Esophagus squamous epithelium (tissue), 5 donors: Measurements from ENCODE around the gene UNK. TPM values are rescaled to one million over a fixed set of nuclear protein-coding genes. Genes with fewer than 3 reads are reported as not detected.
"Not testable (repeated sequence)": the region's sequence is repeated elsewhere in the genome, so short reads cannot be mapped to it uniquely, and the experiment has no call there.

Experiments used
- DNase-seq: peaks from one replicate; lab custom pipeline; 2025; lab: John Stamatoyannopoulos, UW
- H3K27ac ChIP-seq, 4 donors: fragments of 200-600 bp; sonication (generic); one replicate each; pipeline ENCODE4 v1.5.1; 2016 to 2019; ENCODE audit warnings: mild to moderate bottlenecking in 1 of 4
- H3K27me3 ChIP-seq, 4 donors: fragments of 200-600 bp; sonication (generic); 1 replicate in 3 of 4; 2 replicates in 1 of 4; pipeline versions ENCODE4 v1.5.1 to v1.6.0; 2017 to 2021; ENCODE audit warnings: antibody characterized with exemption in 1 of 4
- H3K36me3 ChIP-seq, 3 donors: fragments of 200-600 bp; sonication (generic); one replicate each; pipeline ENCODE4 v1.5.1; 2016 to 2019
- H3K4me1 ChIP-seq, 3 donors: fragments of 200-600 bp; sonication (generic); one replicate each; pipeline ENCODE4 v1.5.1; 2017 to 2019
- H3K4me3 ChIP-seq, 4 donors: fragments of 200-600 bp; sonication (generic); 1 replicate in 3 of 4; 2 replicates in 1 of 4; pipeline ENCODE4 v1.5.1; 2016 to 2019; ENCODE audit warnings: mild to moderate bottlenecking in 2 of 4, moderate library complexity in 1 of 4
- H3K9me3 ChIP-seq, 3 donors: fragments of 200-600 bp; sonication (generic); one replicate each; pipeline ENCODE4 v1.5.1; 2016 to 2019
- POLR2A ChIP-seq, 4 donors: fragments of 450-650 bp; IDR thresholded peaks; one replicate each; pipeline ENCODE4 v1.6.1; 2017; ENCODE audit warnings: antibody characterized with exemption in 4 of 4, mild to moderate bottlenecking in 4 of 4, moderate library complexity in 3 of 4
- WGBS, 2 donors: methylation state at CpG; one replicate each; pipeline ENCODE4 v1.1.5; 2018; 5-methylcytosine and 5-hydroxymethylcytosine counted together
- intact Hi-C: fragments of 100-400 bp; cut with DNase I; formaldehyde crosslinking; loops from one replicate; pipeline ENCODE4 v1.15.0; 2022
- total RNA-seq, 4 donors: library from RNA; depleted of rRNA; stranded (reverse); fragments of >200 nt; gene quantifications; one replicate each; pipeline ENCODE4 v1.1.0, GENCODE V29; 2016
- TF ChIP-seq, protein P1 (sequence below), 6 experiments: fragments of 450-650 bp in 4 of 6; fragments of 200-600 bp in 2 of 6; sonication (generic) in 2 of 6; IDR thresholded peaks; one replicate each; pipeline ENCODE4 v1.5.1; 2016 to 2019; ENCODE audit warnings: antibody characterized with exemption in 6 of 6, mild to moderate bottlenecking in 4 of 6, moderate library complexity in 4 of 6
- donor health status: DM: yes; HTN: yes; CAD: no.

UNK gene
- total RNA-seq, 4 donors from 2014 or later: 14.8 to 27.3 (median 20.4) TPM

GRCh38 chr17:75856062-75856756 lies 71.6 kb downstream of the UNK start:
- 3 to 8% methylated on average over 6 to 13 of the region's 24 CpGs for WGBS, 2 donors
- H3K36me3 ChIP-seq: peaks cover 0 to 19% (median 4%) of the 10 kb centered on the region in 3 donors
- no peak for DNase-seq

GRCh38 chr17:75859358-75859757 lies 74.8 kb downstream of the UNK start:
- H3K36me3 ChIP-seq, DNase-seq, H3K9me3 ChIP-seq, H3K4me3 ChIP-seq, H3K27me3 ChIP-seq, intact Hi-C loops: not testable (repeated sequence)
- WGBS, 2 donors: 64 to 66% methylated on average over 10 of the region's 10 CpGs
- H3K4me1 ChIP-seq: peaks cover 10 to 60% (median 25%) of the 10 kb centered on the region in 3 donors
- H3K27ac ChIP-seq: peak overlapping the region; percentile 39 to 72 (median 41)

More at GRCh38 chr17:75856062-75856756, 71.6 kb downstream of the UNK start:
- TF ChIP-seq, protein P1, sequence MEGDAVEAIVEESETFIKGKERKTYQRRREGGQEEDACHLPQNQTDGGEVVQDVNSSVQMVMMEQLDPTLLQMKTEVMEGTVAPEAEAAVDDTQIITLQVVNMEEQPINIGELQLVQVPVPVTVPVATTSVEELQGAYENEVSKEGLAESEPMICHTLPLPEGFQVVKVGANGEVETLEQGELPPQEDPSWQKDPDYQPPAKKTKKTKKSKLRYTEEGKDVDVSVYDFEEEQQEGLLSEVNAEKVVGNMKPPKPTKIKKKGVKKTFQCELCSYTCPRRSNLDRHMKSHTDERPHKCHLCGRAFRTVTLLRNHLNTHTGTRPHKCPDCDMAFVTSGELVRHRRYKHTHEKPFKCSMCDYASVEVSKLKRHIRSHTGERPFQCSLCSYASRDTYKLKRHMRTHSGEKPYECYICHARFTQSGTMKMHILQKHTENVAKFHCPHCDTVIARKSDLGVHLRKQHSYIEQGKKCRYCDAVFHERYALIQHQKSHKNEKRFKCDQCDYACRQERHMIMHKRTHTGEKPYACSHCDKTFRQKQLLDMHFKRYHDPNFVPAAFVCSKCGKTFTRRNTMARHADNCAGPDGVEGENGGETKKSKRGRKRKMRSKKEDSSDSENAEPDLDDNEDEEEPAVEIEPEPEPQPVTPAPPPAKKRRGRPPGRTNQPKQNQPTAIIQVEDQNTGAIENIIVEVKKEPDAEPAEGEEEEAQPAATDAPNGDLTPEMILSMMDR (IDR thresholded peaks at IDR 0.05): no peak
- TF ChIP-seq POLR2A (IDR thresholded peaks at IDR 0.05): no peak
- intact Hi-C loops: no loop called here
- H3K4me1 ChIP-seq: peaks cover 17 to 70% (median 31%) of the 10 kb centered on the region in 3 donors
- peak overlapping the region; percentile 97 to 100 (median 98) for H3K27ac ChIP-seq
- H3K4me3 ChIP-seq: peak overlapping the region; percentile 78 to 98 (median 92)
- H3K27me3 ChIP-seq: no peaks in the 10 kb centered on the region
- no peaks in the 10 kb centered on the region for H3K9me3 ChIP-seq

- 64% methylated on average over 9 of the region's 9 CpGs for WGBS, 2 donors
- H3K27me3 ChIP-seq: no peaks in the 10 kb centered on the region
- H3K36me3 ChIP-seq: no peaks in the 10 kb centered on the region
- no peak overlapping the region for H3K4me3 ChIP-seq
- H3K4me1 ChIP-seq: peaks cover 12 to 56% (median 27%) of the 10 kb centered on the region in 3 donors
- peak in 1 of 4 donors; percentile 25 for TF ChIP-seq POLR2A (IDR thresholded peaks at IDR 0.05)
- TF ChIP-seq, protein P1 (IDR thresholded peaks at IDR 0.05): no peak
- H3K27ac ChIP-seq: peak overlapping the region; percentile 43 to 81 (median 72)
- intact Hi-C loops: no loop called here
- no peaks in the 10 kb centered on the region for H3K9me3 ChIP-seq
- no peak for DNase-seq
These were observed 77.3 kb downstream of the UNK start for GRCh38 chr17:75861927-75862317.

GRCh38 chr17:75864448-75864871 lies 79.9 kb downstream of the UNK start:
- WGBS, 2 donors: 0 to 13% methylated on average over 3 of the region's 8 CpGs
- no peak for DNase-seq
- no peaks in the 10 kb centered on the region for H3K36me3 ChIP-seq
- H3K4me3 ChIP-seq: peak overlapping the region in 1 of 4 donors; percentile 0
- peak overlapping the region; percentile 66 to 87 (median 77) for H3K27ac ChIP-seq
- H3K27me3 ChIP-seq: no peaks in the 10 kb centered on the region
- peaks cover 12 to 52% (median 35%) of the 10 kb centered on the region in 3 donors for H3K4me1 ChIP-seq
- no peaks in the 10 kb centered on the region for H3K9me3 ChIP-seq
- intact Hi-C loops: no loop called here
- no peak for TF ChIP-seq POLR2A (IDR thresholded peaks at IDR 0.05)
- TF ChIP-seq, protein P1 (IDR thresholded peaks at IDR 0.05): peak in 1 of 6 experiments; percentile 22

DNA sequence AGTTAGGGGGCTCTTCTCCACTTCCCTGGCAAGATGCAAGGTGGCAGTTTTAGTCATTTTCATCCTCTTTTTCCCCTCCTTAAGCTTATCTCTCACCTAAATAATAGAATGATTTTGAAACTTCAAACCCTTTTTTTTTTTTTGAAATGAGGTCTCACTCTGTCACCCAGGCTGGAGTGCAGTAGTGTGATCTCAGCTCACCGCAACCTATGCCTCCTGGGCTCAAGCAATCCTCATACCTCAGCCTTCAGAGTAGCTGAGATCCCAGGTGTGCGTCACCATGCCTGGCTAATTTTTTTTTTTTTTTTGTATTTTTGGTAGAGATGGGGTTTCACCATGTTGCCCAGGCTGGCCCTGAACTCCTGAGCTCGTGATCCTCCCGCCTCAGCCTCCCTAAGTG lies 80.3 kb downstream of the UNK start:
- intact Hi-C loops, H3K4me3 ChIP-seq, DNase-seq, H3K36me3 ChIP-seq, H3K9me3 ChIP-seq, H3K27me3 ChIP-seq: not testable (repeated sequence)
- Histone ChIP-seq H3K27ac (peak overlapping the region; percentile 66 to 87 (median 77)), H3K4me1 (peaks cover 15 to 56% (median 39%) of the 10 kb centered on the region in 3 donors)
- WGBS, 2 donors: 47 to 71% methylated on average over 3 to 4 of the region's 4 CpGs

GRCh38 chr17:75865404-75866188 lies 81.0 kb downstream of the UNK start:
- WGBS, 2 donors: 72 to 76% methylated on average over 13 to 17 of the region's 17 CpGs
- intact Hi-C loops, H3K9me3 ChIP-seq, H3K36me3 ChIP-seq, H3K4me3 ChIP-seq, DNase-seq, H3K27me3 ChIP-seq: not testable (repeated sequence)
- Histone ChIP-seq H3K4me1 (peaks cover 19 to 63% (median 46%) of the 10 kb centered on the region in 3 donors), H3K27ac (peak overlapping the region; percentile 66 to 81 (median 72))

DNA sequence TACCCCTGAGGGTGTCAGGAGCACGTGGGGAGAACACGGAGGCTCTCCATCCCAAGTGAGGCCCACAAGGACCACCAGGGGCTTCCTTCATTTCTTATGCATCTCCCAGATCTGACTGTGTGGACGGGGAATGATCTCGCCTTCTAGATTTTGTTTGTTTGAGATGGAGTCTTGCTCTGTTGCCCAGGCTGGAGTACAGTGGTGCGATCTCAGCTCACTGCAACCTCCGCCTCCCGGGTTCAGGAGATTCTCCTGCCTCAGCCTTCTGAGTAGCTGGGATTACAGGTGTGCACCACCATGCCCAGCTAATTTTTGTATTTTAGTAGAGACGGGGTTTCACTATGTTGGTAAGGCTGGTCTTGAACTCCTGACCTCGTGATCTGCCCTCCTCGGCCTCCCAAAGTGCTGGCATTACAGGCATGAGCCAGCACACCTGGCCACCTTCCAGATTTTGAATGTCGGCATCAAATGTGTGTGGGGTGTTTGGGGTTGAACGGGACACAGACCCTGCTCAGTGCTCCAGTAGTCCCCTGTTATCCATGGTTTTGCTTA lies 84.2 kb downstream of the UNK start:
- H3K4me3 ChIP-seq: peak overlapping the region in 1 of 4 donors; percentile 60

More for the DNA sequence above, 84.2 kb downstream of the UNK start:
- H3K36me3 ChIP-seq, H3K27me3 ChIP-seq, intact Hi-C loops, H3K9me3 ChIP-seq, DNase-seq: not testable (repeated sequence)
- H3K27ac ChIP-seq: peak overlapping the region; percentile 69 to 98 (median 96)
- 80 to 93% methylated on average over 2 to 10 of the region's 12 CpGs for WGBS, 2 donors
- peaks cover 32 to 76% (median 67%) of the 10 kb centered on the region in 3 donors for H3K4me1 ChIP-seq
